Kidney (tissue), 14 donors: ENCODE measurements around the gene TUBB4A. TPM values are rescaled to one million over a fixed set of nuclear protein-coding genes. Genes with fewer than 3 reads are reported as not detected.
A peak's percentile ranks its signal among the peaks of the same experiment; 100 is the strongest.

Experiments used
- DNase-seq, 5 donors: peaks; one replicate each; pipeline ENCODE4 v3.0.0-alpha.2; 2013 to 2020
- FAIRE-seq: peaks from 2 replicates; lab custom pipeline; 2012; peaks lifted over from hg19 to GRCh38; lab: Jason Lieb, UNC
- H3K27ac ChIP-seq, 2 donors: one replicate each; pipeline ENCODE4 v1.7.0; 2013; ENCODE audit warnings: low read depth in 2 of 2, low read length in 2 of 2, inconsistent platforms in 1 of 2
- H3K27me3 ChIP-seq: one replicate; pipeline ENCODE4 v1.7.1; 2013; ENCODE audit warnings: low read length, inconsistent platforms; ENCODE audit not compliant: control insufficient read depth, insufficient read depth
- H3K36me3 ChIP-seq, 3 donors: one replicate each; pipeline versions ENCODE4 v1.7.0 to v1.7.1; 2013; ENCODE audit warnings: low read length in 3 of 3, control low read depth in 1 of 3, inconsistent platforms in 1 of 3; ENCODE audit not compliant: insufficient read depth in 3 of 3, control insufficient read depth in 2 of 3
- H3K4me1 ChIP-seq, 3 donors: one replicate each; pipeline versions ENCODE4 v1.7.0 to v1.7.1; 2013; ENCODE audit warnings: low read length in 3 of 3, inconsistent platforms in 1 of 3, low read depth in 1 of 3; ENCODE audit not compliant: control insufficient read depth in 2 of 3, insufficient read depth in 2 of 3
- H3K4me3 ChIP-seq, 3 donors: one replicate each; pipeline versions ENCODE4 v1.7.0 to v1.8.1; 2013; ENCODE audit warnings: low read length in 3 of 3, control low read depth in 1 of 3, inconsistent platforms in 1 of 3
- H3K9ac ChIP-seq, 3 donors: one replicate each; pipeline versions ENCODE4 v1.7.0 to v1.7.1; 2013; ENCODE audit warnings: low read length in 3 of 3, control low read depth in 1 of 3, inconsistent platforms in 1 of 3
- H3K9me3 ChIP-seq, 3 donors: one replicate each; pipeline versions ENCODE4 v1.7.0 to v1.7.1; 2013; ENCODE audit warnings: low read length in 3 of 3, control low read depth in 1 of 3, inconsistent platforms in 1 of 3; ENCODE audit not compliant: control insufficient read depth in 2 of 3, insufficient read depth in 1 of 3
- CTCF ChIP-seq: IDR thresholded peaks from 3 replicates; pipeline ENCODE4 v1.5.1; 2012; ENCODE audit warnings: mild to moderate bottlenecking, moderate library complexity, borderline replicate concordance; ENCODE audit not compliant: insufficient read depth; ENCODE audit errors: extremely low read depth
- intact Hi-C: fragments of 100-400 bp; cut with DNase I; formaldehyde crosslinking; loops from one replicate; pipeline ENCODE4 v1.11.1; 2022
- polyA plus RNA-seq: library from polyadenylated mRNA; stranded (reverse); fragments of 350-450 nt; fragmentation: Illumina TruSeq; extraction: RNeasy Lipid Tissue Mini Kit (QIAGEN cat#74804); gene quantifications from one replicate; pipeline ENCODE4 v1.2.3, GENCODE V29; 2014; ENCODE audit warnings: low read depth, low replicate concordance; ENCODE audit not compliant: insufficient read depth
- total RNA-seq: library from RNA; stranded (reverse); fragmentation: NEBNext Ultra II Directional; extraction: Animal tissue kit (Norgen Biotek cat#: 25700); gene quantifications from one replicate; pipeline ENCODE4 v1.2.1, GENCODE V29; 2021
- donor health status: control.
- donor health status: control.
- donor health status: control.
- donor health status: control.
- donor health status: control.
- donor health status: DM: yes; HTN: yes; CAD: no.
- donor health status: Normal renal cell carcinoma (clear cell type).

The TUBB4A gene
- total and polyA plus RNA-seq, 2 donors from 2014 or later: 4.4 to 11.3 TPM

- FAIRE-seq (no peak), DNase-seq (peak in 2 of 5 donors; percentile 20 to 24)
- peaks cover 3 to 17% (median 6%) of the 10 kb centered on the region in 3 donors for H3K36me3 ChIP-seq
- H3K9ac ChIP-seq: peak overlapping the region in 2 of 3 donors; percentile 13 to 61
- no peak for TF ChIP-seq CTCF
- intact Hi-C loops: no loop called here
- peaks cover 0 to 11% (median 3%) of the 10 kb centered on the region in 3 donors for H3K4me1 ChIP-seq
- no peaks in the 10 kb centered on the region for H3K9me3 ChIP-seq
- H3K27me3 ChIP-seq: no peaks in the 10 kb centered on the region
- peak overlapping the region; percentile 56 to 88 (median 70) for H3K4me3 ChIP-seq
- H3K27ac ChIP-seq: no peak overlapping the region
Observed at GRCh38 chr19:6458695-6459261, 43.3 kb downstream of the TUBB4A start.

GRCh38 chr19:6457958-6458694 lies 44.0 kb downstream of the TUBB4A start:
- no peak for TF ChIP-seq CTCF
- intact Hi-C loops: no loop called here
- FAIRE-seq: no peak
- H3K27ac ChIP-seq: no peak overlapping the region
- H3K4me3 ChIP-seq: peak overlapping the region in 1 of 3 donors; percentile 88
- H3K27me3 ChIP-seq: no peaks in the 10 kb centered on the region
- H3K9me3 ChIP-seq: no peaks in the 10 kb centered on the region
- peaks cover 6 to 21% (median 7%) of the 10 kb centered on the region in 3 donors for H3K36me3 ChIP-seq
- H3K4me1 ChIP-seq: peaks cover 0 to 11% (median 3%) of the 10 kb centered on the region in 3 donors
- H3K9ac ChIP-seq: peak overlapping the region in 1 of 3 donors; percentile 61
- DNase-seq: peak in 2 of 5 donors; percentile 14 to 50

- FAIRE-seq (no peak), DNase-seq (no peak)
- intact Hi-C loops: no loop called here
- peaks cover 0 to 11% (median 3%) of the 10 kb centered on the region in 3 donors for H3K4me1 ChIP-seq
- H3K36me3 ChIP-seq: peaks cover 6 to 24% (median 10%) of the 10 kb centered on the region in 3 donors
- no peaks in the 10 kb centered on the region for H3K9me3 ChIP-seq
- H3K4me3 ChIP-seq: no peak overlapping the region
- H3K9ac ChIP-seq: no peak overlapping the region
- no peak overlapping the region for H3K27ac ChIP-seq
- H3K27me3 ChIP-seq: no peaks in the 10 kb centered on the region
- TF ChIP-seq CTCF: no peak
Observed at GRCh38 chr19:6455924-6456323, 46.2 kb downstream of the TUBB4A start.
